HUES6 (cell line): Measurements from ENCODE around the gene ACTN3.
"Not testable (repeated sequence)": the region's sequence is repeated elsewhere in the genome, so short reads cannot be mapped to it uniquely, and the experiment has no call there.

ENCODE experiments used
- H3K27ac ChIP-seq: 2 replicates; pipeline ENCODE4 v1.7.0; 2013; ENCODE audit warnings: low read depth, mild to moderate bottlenecking, low read length, inconsistent platforms
- H3K27me3 ChIP-seq: 2 replicates; pipeline ENCODE4 v1.6.1; 2013; ENCODE audit warnings: low read length; ENCODE audit not compliant: control insufficient read depth, insufficient read depth
- H3K36me3 ChIP-seq: 2 replicates; pipeline ENCODE4 v1.6.1; 2013; ENCODE audit warnings: low read length; ENCODE audit not compliant: control insufficient read depth, insufficient read depth
- H3K4me1 ChIP-seq: 2 replicates; pipeline ENCODE4 v1.6.1; 2013; ENCODE audit warnings: low read length; ENCODE audit not compliant: control insufficient read depth, insufficient read depth
- H3K4me3 ChIP-seq: 2 replicates; pipeline ENCODE4 v1.5.1; 2013; ENCODE audit warnings: low read depth, low read length
- H3K9ac ChIP-seq: one replicate; pipeline ENCODE4 v1.6.1; 2013; ENCODE audit warnings: mild to moderate bottlenecking, low read length
- H3K9me3 ChIP-seq: 2 replicates; pipeline ENCODE4 v1.6.1; 2013; ENCODE audit warnings: low read depth, low read length; ENCODE audit not compliant: control insufficient read depth, insufficient read depth

The ACTN3 gene

DNA sequence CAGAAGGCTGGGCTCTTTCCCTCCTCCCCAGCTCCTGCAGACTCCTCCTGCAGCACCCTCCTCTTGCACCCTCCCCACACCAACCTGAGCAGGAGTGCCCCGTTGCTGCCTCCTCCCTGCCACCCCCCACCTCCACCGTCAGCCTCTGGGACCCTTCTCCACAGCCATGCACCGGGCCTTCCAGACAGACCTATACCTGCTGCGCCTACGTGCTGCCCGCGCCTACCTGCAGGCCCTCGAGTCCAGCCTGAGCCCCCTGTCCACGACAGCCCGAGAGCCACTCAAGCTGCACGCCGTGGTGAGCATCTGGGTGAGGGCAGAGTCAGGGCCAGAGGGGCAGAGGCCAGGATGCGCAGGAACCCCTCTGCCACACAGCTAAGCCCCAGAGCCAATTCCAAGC lies 17.0 kb upstream of the ACTN3 start:
- peaks cover 15% of the 10 kb centered on the region for H3K36me3 ChIP-seq
- 0 out of 2 replicates have a peak, but pooled peaks cover 2% of the 10 kb centered on the region for H3K4me1 ChIP-seq
- H3K9ac ChIP-seq, result no peak overlapping the region
- no peak overlapping the region for H3K27ac ChIP-seq
- H3K27me3 ChIP-seq, result no peaks in the 10 kb centered on the region
- no peaks in the 10 kb centered on the region for H3K9me3 ChIP-seq
- no peak overlapping the region for H3K4me3 ChIP-seq

DNA sequence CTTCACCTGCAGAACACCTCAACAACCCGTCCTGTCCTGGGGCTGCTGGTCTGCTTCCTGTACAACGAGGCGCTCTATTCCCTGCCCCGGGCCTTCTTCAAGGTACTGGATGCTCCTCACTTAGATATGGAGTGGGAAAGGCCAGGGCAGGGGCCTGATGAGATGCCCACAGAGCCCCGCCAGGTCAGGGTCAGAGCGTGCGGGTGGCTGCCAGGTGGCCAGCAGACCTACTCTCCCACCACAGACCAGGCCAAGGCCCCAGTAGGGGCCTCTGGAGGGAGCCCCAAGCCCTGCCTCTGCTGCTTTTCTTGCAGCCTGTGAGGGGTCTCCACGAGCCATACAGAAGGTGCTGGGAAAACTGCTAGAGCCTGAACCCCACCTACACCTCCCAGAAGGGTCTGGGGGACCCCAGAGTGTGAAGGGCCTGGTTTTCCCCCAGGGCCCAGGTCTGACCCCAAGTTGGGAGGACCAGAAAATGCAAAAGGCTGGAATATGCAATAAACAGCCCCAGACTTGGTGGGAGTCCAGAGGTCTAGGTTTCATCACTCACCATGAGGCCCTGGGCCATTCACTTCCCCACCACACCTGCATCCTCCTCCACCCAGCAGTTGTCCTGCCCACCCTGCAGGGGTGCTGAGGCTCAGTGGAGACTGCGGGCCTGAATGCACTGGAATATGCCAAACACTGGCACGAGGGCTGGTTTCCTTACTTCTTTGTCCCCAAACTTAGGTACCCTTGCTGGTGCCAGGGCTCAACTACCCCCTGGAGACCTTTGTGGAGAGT lies 15.6 kb upstream of the ACTN3 start:
- Histone ChIP-seq H3K36me3 (peaks cover 23% of the 10 kb centered on the region), H3K27ac (no peak overlapping the region), H3K9me3 (no peaks in the 10 kb centered on the region), H3K27me3 (no peaks in the 10 kb centered on the region), H3K4me3 (no peak overlapping the region), H3K9ac (no peak overlapping the region), H3K4me1 (0 out of 2 replicates have a peak, but pooled peaks cover 2% of the 10 kb centered on the region)

DNA sequence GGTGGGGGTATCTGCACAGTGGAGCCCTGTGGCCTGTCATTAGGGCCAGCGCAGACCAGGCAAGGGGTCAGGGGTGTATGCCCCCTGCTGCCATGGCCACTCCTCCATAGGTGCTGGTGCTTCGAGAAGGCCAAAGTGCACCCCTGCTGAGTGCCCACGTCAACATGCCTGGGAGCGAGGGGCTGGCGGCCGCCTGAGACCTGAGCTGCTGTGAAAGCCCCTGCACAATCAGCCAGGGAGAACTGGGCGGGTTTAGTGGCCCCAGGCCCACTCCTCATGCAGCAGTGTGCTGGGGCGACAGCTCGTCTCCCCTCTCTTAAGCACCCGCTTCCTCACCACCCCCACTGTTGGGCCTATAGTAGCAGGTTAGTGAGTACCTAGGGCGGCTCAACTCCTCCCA lies 14.9 kb upstream of the ACTN3 start:
- H3K27ac ChIP-seq, result no peak overlapping the region
- no peaks in the 10 kb centered on the region for H3K9me3 ChIP-seq
- no peaks in the 10 kb centered on the region for H3K27me3 ChIP-seq
- no peak overlapping the region for H3K9ac ChIP-seq
- H3K4me1 ChIP-seq, result 0 out of 2 replicates have a peak, but pooled peaks cover 2% of the 10 kb centered on the region
- peaks cover 20% of the 10 kb centered on the region; the same call in 1 of the 2 replicates for H3K36me3 ChIP-seq
- no peak overlapping the region for H3K4me3 ChIP-seq

DNA sequence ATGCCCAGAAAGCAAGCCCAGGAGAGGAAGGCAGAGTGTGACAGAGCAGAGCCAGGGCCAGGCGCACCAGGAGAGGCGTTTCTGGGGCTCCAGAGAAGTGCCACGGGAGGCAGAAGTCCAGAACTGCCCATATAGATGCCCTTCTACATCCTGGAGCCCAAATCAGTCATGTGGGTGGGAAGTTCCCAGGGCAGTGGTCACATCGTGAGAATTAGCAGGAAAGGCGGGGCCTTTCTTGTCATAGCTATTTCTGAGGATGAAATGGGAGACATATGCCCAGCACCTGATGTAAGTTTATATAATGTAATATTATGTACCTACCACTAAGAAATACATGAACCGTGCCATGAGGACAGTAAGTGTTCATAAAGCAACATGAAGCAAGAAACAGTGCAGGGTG lies 13.9 kb upstream of the ACTN3 start:
- Histone ChIP-seq H3K27me3 (no peaks in the 10 kb centered on the region), H3K4me3 (no peak overlapping the region), H3K36me3 (peaks cover 21% of the 10 kb centered on the region; the same call in 1 of the 2 replicates), H3K9ac (no peak overlapping the region), H3K9me3 (no peaks in the 10 kb centered on the region), H3K27ac (no peak overlapping the region), H3K4me1 (0 out of 2 replicates have a peak, but pooled peaks cover 2% of the 10 kb centered on the region)

DNA sequence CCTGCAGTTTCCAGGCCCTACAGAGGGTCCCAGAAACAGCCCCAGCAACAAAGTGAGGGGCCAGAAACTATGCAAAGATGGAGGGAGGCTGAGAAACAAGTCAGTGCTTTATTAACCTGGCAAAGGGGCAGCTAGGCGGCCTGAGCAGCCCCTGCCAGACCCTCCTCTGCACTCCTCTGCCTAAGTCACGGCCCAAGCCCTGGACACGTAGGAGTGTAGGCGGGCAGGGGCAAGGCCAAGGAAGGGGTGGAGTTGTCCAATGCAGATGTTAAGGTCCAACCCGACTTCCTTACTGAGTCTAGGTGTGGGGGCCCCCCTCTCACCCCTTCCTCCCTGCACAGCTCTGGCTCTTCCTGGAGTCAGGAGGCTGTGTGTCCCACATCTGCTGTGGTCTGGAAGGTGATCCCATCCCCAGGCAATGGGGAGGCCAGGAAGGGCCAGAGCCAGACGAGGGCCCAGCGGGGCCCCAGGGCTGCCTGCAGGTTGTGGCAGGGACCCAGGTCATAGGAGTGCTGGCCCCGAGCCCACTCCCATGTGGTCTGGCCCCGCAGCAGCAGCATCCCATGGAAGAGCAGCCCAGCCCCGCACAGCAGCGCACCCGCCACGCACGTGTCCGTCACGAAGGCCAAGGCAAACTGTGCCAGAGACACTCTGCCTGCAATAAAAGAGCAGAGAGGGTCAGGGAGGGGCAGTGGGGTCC lies 7.4 kb upstream of the ACTN3 start:
- H3K9me3 ChIP-seq, result no peaks in the 10 kb centered on the region
- H3K9ac ChIP-seq, result no peak overlapping the region
- peaks cover 31% of the 10 kb centered on the region for H3K36me3 ChIP-seq
- no peaks in the 10 kb centered on the region for H3K27me3 ChIP-seq
- peaks cover 19% of the 10 kb centered on the region; the same call in 1 of the 2 replicates for H3K4me1 ChIP-seq
- no peak overlapping the region for H3K27ac ChIP-seq
- no peak overlapping the region for H3K4me3 ChIP-seq

DNA sequence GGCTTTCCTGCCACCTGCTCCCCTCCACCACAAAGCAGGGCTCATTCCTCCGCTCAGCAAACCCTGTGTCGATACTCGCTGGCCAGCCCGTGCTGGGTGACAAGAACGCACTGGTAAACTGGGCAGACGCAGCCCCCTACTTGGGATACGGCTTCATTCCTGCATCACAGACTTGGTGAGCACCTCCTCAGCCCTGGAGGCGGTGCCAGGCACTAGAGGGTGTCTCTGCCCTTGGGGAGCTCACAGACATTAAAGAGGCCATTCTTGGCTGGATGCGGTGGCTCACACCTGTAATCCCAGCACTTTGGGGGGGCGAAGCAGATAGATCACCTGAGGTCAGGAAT lies 6.9 kb upstream of the ACTN3 start:
- Histone ChIP-seq H3K36me3 (peaks cover 31% of the 10 kb centered on the region), H3K4me1 (peaks cover 21% of the 10 kb centered on the region; the same call in 1 of the 2 replicates), H3K27ac (no peak overlapping the region), H3K27me3 (no peaks in the 10 kb centered on the region), H3K4me3 (no peak overlapping the region), H3K9ac (no peak overlapping the region), H3K9me3 (no peaks in the 10 kb centered on the region)

DNA sequence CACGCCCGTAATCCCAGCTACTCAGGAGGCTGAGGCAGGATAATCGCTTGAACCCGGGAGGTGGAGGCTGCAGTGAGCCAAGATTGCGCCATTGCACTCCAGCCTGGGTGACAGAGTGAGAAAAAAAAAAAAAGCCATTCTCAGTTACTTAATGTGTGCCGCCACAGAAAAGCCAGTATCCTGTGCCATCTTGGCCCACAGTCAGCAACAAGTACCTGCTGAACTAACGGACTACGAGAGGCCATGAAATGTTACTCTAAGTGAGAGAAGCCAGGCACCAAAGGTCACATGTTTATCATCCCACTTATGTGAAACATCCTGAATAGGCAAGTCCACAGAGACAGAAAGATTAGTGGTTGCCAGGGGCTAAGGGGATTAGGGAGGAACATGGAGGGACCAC lies 6.1 kb upstream of the ACTN3 start:
- not testable (repeated sequence) for H3K4me3 ChIP-seq, H3K9me3 ChIP-seq
- peaks cover 26% of the 10 kb centered on the region for H3K36me3 ChIP-seq

DNA sequence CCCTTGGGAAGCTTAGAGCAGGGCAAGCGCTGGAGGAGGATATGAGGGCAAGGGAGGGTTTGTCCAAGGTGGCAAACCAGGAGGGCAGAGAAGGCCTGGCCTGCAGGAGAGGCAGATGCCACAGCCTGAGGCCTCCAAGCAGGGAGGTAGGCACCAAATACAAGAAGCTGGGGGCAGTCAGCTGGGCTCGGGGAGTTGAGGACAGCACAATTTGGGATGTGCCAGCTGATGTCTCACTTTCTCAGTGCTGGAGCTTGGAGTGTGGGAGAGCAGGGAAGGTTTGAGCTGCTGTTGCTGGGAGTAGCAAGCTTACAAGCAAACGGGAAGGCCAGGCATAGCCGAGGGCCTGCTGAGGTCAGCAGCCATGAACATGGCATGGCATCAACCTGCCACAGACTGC lies 4.8 kb upstream of the ACTN3 start:
- no peaks in the 10 kb centered on the region for H3K27me3 ChIP-seq
- no peaks in the 10 kb centered on the region for H3K9me3 ChIP-seq
- H3K9ac ChIP-seq, result no peak overlapping the region
- H3K27ac ChIP-seq, result no peak overlapping the region
- H3K4me3 ChIP-seq, result no peak overlapping the region
- peaks cover 19% of the 10 kb centered on the region for H3K36me3 ChIP-seq
- peaks cover 21% of the 10 kb centered on the region; the same call in 1 of the 2 replicates for H3K4me1 ChIP-seq

More for the DNA sequence above, 6.1 kb upstream of the ACTN3 start:
- H3K27me3 ChIP-seq, H3K9ac ChIP-seq, H3K27ac ChIP-seq: not testable (repeated sequence)
- H3K4me1 ChIP-seq, result peaks cover 21% of the 10 kb centered on the region; the same call in 1 of the 2 replicates

DNA sequence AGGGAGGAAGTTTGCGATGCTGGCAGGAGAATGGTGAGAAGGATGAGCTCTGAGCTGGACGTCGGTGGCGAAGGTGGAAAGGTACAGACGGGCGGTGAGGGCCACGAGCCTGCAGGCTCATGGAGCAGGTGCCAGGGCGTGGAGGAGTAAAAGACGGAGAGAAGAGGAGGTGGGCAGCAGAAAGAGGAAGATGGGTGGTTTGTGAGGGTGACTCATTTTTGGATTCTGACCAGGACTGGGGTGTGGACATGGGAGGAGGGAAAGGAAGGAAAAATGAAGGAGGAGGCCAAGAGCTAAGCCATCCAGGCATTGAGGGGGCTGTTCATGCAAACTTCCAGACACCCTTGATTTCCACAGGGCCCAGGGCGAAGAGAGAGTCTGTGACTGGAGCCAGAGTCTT lies 4.3 kb upstream of the ACTN3 start:
- H3K9ac ChIP-seq, result no peak overlapping the region
- H3K27ac ChIP-seq, result no peak overlapping the region
- no peak overlapping the region for H3K4me3 ChIP-seq
- peaks cover 23% of the 10 kb centered on the region; the same call in 1 of the 2 replicates for H3K4me1 ChIP-seq
- no peaks in the 10 kb centered on the region for H3K27me3 ChIP-seq
- H3K36me3 ChIP-seq, result peaks cover 18% of the 10 kb centered on the region
- H3K9me3 ChIP-seq, result no peaks in the 10 kb centered on the region

DNA sequence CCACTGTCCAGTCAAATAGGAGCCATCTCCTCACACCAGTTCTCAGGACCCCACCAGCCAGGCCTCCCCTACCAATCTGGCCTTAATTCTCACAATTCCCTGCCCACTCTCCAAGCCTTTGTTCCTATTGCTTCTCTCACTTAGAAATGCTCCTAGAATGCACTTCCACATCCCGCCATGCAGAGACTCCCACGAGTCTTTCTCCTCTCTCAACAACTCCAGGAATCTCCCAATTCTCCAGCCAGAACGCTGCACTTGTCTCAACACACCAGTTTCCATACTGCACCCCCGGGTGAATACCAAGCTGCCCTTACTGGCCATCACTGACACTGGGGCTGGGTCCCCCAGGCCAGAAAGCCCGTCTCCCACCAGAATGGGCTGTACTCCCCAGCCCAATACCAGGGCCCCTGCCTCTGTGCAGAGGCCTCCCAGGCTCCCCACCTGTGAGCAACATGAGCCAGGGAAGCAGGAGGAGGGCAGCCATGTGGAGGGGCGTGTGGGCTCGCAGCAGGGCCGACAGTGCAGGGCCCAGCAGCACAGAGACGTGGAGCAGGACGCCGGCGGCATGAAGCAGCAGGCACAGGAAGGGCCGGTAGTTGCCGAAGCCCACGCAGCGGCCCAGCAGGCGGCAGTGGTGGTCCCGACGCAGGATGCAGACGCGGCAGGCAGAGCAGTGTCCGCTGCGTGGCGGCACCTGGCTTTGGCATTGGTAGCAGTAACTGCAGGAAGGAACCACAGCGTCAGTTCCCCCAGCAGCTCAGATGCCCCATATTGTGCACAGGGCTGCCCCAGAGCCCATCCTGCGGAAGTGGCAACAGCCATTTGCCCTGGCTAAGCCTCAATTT lies 3.2 kb upstream of the ACTN3 start:
- Histone ChIP-seq H3K9me3 (no peaks in the 10 kb centered on the region), H3K4me3 (peak overlapping the region; percentile 34; the same call in 1 of the 2 replicates), H3K27ac (no peak overlapping the region), H3K9ac (peak overlapping the region; percentile 47), H3K36me3 (peaks cover 18% of the 10 kb centered on the region), H3K27me3 (no peaks in the 10 kb centered on the region), H3K4me1 (peaks cover 32% of the 10 kb centered on the region)
